GM19193 (cell line): Measurements from ENCODE around the gene SRMS.
A peak's percentile ranks its signal among the peaks of the same experiment; 100 is the strongest.

ENCODE experiments used
- POLR2A ChIP-seq: IDR thresholded peaks from 4 replicates; pipeline ENCODE4 v1.6.1; 2011; ENCODE audit not compliant: insufficient read depth, insufficient read length; ENCODE audit errors: extremely low read depth

The SRMS gene

GRCh38 chr20:63552481-63553249, 5.1 kb upstream of the SRMS start:
- TF ChIP-seq POLR2A = no peak

- no peak for TF ChIP-seq POLR2A
Measured at GRCh38 chr20:63551068-63551467, 3.5 kb upstream of the SRMS start.

- no peak for TF ChIP-seq POLR2A
Measured at GRCh38 chr20:63549679-63550282, 2.2 kb upstream of the SRMS start.

- TF ChIP-seq POLR2A = no peak
Measured at GRCh38 chr20:63549019-63549418, 1.5 kb upstream of the SRMS start.

GRCh38 chr20:63548542-63548941, 993 bp upstream of the SRMS start:
- no peak for TF ChIP-seq POLR2A

- TF ChIP-seq POLR2A = no peak
Measured at GRCh38 chr20:63546956-63547724, 409 bp downstream of the SRMS start.

- no peak for TF ChIP-seq POLR2A
Measured at GRCh38 chr20:63546256-63546955, 1.1 kb downstream of the SRMS start.

- no peak for TF ChIP-seq POLR2A
Measured at GRCh38 chr20:63545814-63546213, 1.7 kb downstream of the SRMS start.

- no peak for TF ChIP-seq POLR2A
Measured at GRCh38 chr20:63544958-63545516, 2.5 kb downstream of the SRMS start.

GRCh38 chr20:63544241-63544957, 3.1 kb downstream of the SRMS start:
- TF ChIP-seq POLR2A = no peak

GRCh38 chr20:63543733-63544132, 3.8 kb downstream of the SRMS start:
- TF ChIP-seq POLR2A = no peak

GRCh38 chr20:63543131-63543530, 4.4 kb downstream of the SRMS start:
- no peak for TF ChIP-seq POLR2A

- TF ChIP-seq POLR2A = peak; percentile 15
Measured at GRCh38 chr20:63542696-63543095, 4.9 kb downstream of the SRMS start.

GRCh38 chr20:63542031-63542559, 5.5 kb downstream of the SRMS start:
- TF ChIP-seq POLR2A = no peak
